HG03175 (cell line): ENCODE measurements around the gene MKNK2.

ENCODE experiments used
- ATAC-seq: cut with Tn5 transposase; IDR thresholded peaks from one replicate; pipeline ENCODE4 v1.9.1; 2021; ENCODE audit warnings: mild to moderate bottlenecking, moderate library complexity; ENCODE audit not compliant: unreplicated experiment

Gene MKNK2

GRCh38 chr19:2033115-2033824 is 17.8 kb downstream of the MKNK2 start:
- ATAC-seq = no peak

- ATAC-seq = no peak
Measured at GRCh38 chr19:2032296-2032941, 18.6 kb downstream of the MKNK2 start.

- no peak for ATAC-seq
Measured at GRCh38 chr19:2027361-2027760, 23.7 kb downstream of the MKNK2 start.

GRCh38 chr19:2026770-2027169 is 24.3 kb downstream of the MKNK2 start:
- ATAC-seq = no peak

- ATAC-seq = no peak
Measured at GRCh38 chr19:2022289-2022688, 28.8 kb downstream of the MKNK2 start.

GRCh38 chr19:2021453-2022140 is 29.4 kb downstream of the MKNK2 start:
- no peak for ATAC-seq

GRCh38 chr19:2018752-2019151 is 32.3 kb downstream of the MKNK2 start:
- no peak for ATAC-seq

- ATAC-seq = no peak
Measured at GRCh38 chr19:2016041-2016807, 34.8 kb downstream of the MKNK2 start.

- ATAC-seq = no peak
Measured at GRCh38 chr19:2015608-2015950, 35.5 kb downstream of the MKNK2 start, which contains the start of gene BTBD2. Gene BTBD2, minus strand, starts transcription at chr19:2015714. Its CDS starts 11 bp downstream, at chr19:2015703.

- no peak for ATAC-seq
Measured at GRCh38 chr19:2014731-2015607, 36.1 kb downstream of the MKNK2 start.

GRCh38 chr19:2014131-2014571 is 36.9 kb downstream of the MKNK2 start:
- no peak for ATAC-seq

- ATAC-seq = no peak
Measured at GRCh38 chr19:2013683-2013961, 37.4 kb downstream of the MKNK2 start.

- ATAC-seq = no peak
Measured at GRCh38 chr19:2012941-2013682, 37.9 kb downstream of the MKNK2 start.

GRCh38 chr19:2011169-2011568 is 39.9 kb downstream of the MKNK2 start:
- ATAC-seq = no peak

- ATAC-seq = no peak
Measured at GRCh38 chr19:2010135-2010668, 40.8 kb downstream of the MKNK2 start.

GRCh38 chr19:2003874-2004273 is 47.2 kb downstream of the MKNK2 start:
- no peak for ATAC-seq

GRCh38 chr19:1999856-2000515 is 51.1 kb downstream of the MKNK2 start:
- ATAC-seq = no peak

GRCh38 chr19:1998712-1999708 is 52.0 kb downstream of the MKNK2 start:
- no peak for ATAC-seq
